Neural progenitor cell (in vitro differentiated cells): ENCODE data around the gene TIMP2.

Source experiments
- CTCF ChIP-seq: fragments of 200-600 bp; sonication (generic); IDR thresholded peaks from 2 replicates; pipeline ENCODE4 v1.5.1; 2017; ENCODE audit warnings: antibody characterized with exemption, mild to moderate bottlenecking
- EZH2 ChIP-seq: fragments of 200-600 bp; sonication (generic); IDR thresholded peaks from 2 replicates; pipeline ENCODE4 v1.6.1; 2017; ENCODE audit warnings: antibody characterized with exemption, mild to moderate bottlenecking, moderate library complexity
- EZH2phosphoT487 ChIP-seq: fragments of 200-600 bp; sonication (generic); IDR thresholded peaks from 2 replicates; pipeline ENCODE4 v1.6.1; 2017; ENCODE audit warnings: antibody characterized with exemption

- no peak for TF ChIP-seq EZH2
- no peak for TF ChIP-seq CTCF
- no peak for TF ChIP-seq EZH2phosphoT487
Observed at GRCh38 chr17:78868391-78868790, 56.8 kb downstream of the TIMP2 start.
